Stomach (tissue), 4 donors: ENCODE data around the gene STK26.

Experiments used
- EP300 ChIP-seq: sonication (generic); formaldehyde crosslinking; IDR thresholded peaks from one replicate; pipeline ENCODE4 v1.6.1; 2017; ENCODE audit warnings: antibody characterized with exemption
- POLR2A ChIP-seq, 4 donors: fragments of 450-650 bp; IDR thresholded peaks; one replicate each; pipeline ENCODE4 v1.6.1; 2016; ENCODE audit warnings: antibody characterized with exemption in 4 of 4, control low read depth in 2 of 4, mild to moderate bottlenecking in 1 of 4, moderate library complexity in 1 of 4
- POLR2AphosphoS5 ChIP-seq, 3 donors: sonication (generic); formaldehyde crosslinking; IDR thresholded peaks; one replicate each; pipeline ENCODE4 v1.6.1; 2016; ENCODE audit warnings: antibody characterized with exemption in 3 of 3
- TF ChIP-seq, protein P1 (sequence below), 7 experiments: fragments of 450-650 bp in 4 of 7; fragments of 200-600 bp in 3 of 7; sonication (generic) in 3 of 7; IDR thresholded peaks; one replicate each; pipeline ENCODE4 v1.5.1; 2016 to 2019; ENCODE audit warnings: antibody characterized with exemption in 7 of 7, control low read depth in 2 of 7, mild to moderate bottlenecking in 1 of 7

DNA sequence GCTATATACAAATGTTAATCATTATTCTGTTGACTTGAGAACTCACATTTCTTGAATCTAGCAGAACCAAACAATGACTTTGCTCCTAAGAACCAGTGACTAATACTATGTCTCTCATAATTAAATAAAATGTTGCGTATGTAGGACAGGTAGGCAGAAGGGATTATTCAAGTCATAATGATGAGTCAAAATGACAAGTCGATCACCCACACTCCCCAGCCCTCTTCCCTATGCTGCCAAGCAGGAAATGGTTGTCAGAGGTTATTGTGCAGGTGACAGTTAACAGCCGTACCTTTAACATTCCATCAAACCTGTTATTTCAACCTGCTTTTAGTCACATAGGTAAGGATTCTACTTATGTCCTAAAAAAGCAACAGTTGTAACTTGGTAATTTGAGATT lies 22.0 kb upstream of the STK26 start:
- TF ChIP-seq, protein P1, sequence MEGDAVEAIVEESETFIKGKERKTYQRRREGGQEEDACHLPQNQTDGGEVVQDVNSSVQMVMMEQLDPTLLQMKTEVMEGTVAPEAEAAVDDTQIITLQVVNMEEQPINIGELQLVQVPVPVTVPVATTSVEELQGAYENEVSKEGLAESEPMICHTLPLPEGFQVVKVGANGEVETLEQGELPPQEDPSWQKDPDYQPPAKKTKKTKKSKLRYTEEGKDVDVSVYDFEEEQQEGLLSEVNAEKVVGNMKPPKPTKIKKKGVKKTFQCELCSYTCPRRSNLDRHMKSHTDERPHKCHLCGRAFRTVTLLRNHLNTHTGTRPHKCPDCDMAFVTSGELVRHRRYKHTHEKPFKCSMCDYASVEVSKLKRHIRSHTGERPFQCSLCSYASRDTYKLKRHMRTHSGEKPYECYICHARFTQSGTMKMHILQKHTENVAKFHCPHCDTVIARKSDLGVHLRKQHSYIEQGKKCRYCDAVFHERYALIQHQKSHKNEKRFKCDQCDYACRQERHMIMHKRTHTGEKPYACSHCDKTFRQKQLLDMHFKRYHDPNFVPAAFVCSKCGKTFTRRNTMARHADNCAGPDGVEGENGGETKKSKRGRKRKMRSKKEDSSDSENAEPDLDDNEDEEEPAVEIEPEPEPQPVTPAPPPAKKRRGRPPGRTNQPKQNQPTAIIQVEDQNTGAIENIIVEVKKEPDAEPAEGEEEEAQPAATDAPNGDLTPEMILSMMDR (IDR thresholded peaks at IDR 0.05), result no peak
- TF ChIP-seq POLR2AphosphoS5 (IDR thresholded peaks at IDR 0.05), result no peak
- TF ChIP-seq POLR2A (IDR thresholded peaks at IDR 0.05), result no peak
- no peak for TF ChIP-seq EP300
